Measurements from ENCODE around the gene SVOPL.

- no peak for TF ChIP-seq TCF7L2 (IDR thresholded peaks at IDR 0.05; ENCODE audit: borderline replicate concordance, extremely low read depth, insufficient read depth, insufficient read length)
- no peak for TF ChIP-seq POLR2AphosphoS5 (IDR thresholded peaks at IDR 0.05; ENCODE audit: low read depth, low read length)
- TF ChIP-seq, protein P1, sequence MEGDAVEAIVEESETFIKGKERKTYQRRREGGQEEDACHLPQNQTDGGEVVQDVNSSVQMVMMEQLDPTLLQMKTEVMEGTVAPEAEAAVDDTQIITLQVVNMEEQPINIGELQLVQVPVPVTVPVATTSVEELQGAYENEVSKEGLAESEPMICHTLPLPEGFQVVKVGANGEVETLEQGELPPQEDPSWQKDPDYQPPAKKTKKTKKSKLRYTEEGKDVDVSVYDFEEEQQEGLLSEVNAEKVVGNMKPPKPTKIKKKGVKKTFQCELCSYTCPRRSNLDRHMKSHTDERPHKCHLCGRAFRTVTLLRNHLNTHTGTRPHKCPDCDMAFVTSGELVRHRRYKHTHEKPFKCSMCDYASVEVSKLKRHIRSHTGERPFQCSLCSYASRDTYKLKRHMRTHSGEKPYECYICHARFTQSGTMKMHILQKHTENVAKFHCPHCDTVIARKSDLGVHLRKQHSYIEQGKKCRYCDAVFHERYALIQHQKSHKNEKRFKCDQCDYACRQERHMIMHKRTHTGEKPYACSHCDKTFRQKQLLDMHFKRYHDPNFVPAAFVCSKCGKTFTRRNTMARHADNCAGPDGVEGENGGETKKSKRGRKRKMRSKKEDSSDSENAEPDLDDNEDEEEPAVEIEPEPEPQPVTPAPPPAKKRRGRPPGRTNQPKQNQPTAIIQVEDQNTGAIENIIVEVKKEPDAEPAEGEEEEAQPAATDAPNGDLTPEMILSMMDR (IDR thresholded peaks at IDR 0.05 in 2 of 3, conservative IDR thresholded peaks at IDR 0.05 in 1 of 3; ENCODE audit: borderline replicate concordance in 1 of 3, insufficient read depth in 1 of 3, low read depth in 2 of 3, low read length in 2 of 3), result no peak
Observed at GRCh38 chr7:138550337-138550736, 150.8 kb downstream of the SVOPL start.

All from HCT116 (cell line).